GM12878 (cell line): ENCODE results near the gene RORC. TPM values are rescaled to one million over a fixed set of nuclear protein-coding genes. Genes with fewer than 3 reads are reported as not detected.

Experiments used
- ATAC-seq: fragments of 200-7000 bp; cut with Tn5 transposase; 3 replicates; pipeline ENCODE4 v1.9.1; 2020; ENCODE audit warnings: mild to moderate bottlenecking, moderate library complexity
- BruUV-seq: library from RNA; stranded (reverse); fragments of 400-500 nt; replicated peaks from 2 replicates; lab custom pipeline; 2021; lab: Mats Ljungman, UMichigan
- CTCF ChIA-PET: fragments of 300-600 bp; sonication (Branson Sonifier 250); formaldehyde crosslinking; extraction: SDS; loops from one replicate; lab custom pipeline; 2021; ENCODE audit warnings: inconsistent platforms; lab: Yijun Ruan, JAX
- POLR2A ChIA-PET: fragments of 350-600 bp; formaldehyde crosslinking; extraction: SDS; loops from one replicate; lab custom pipeline; 2021; ENCODE audit warnings: inconsistent platforms; lab: Charles Lee
- RAD21 ChIA-PET: fragments of 300-600 bp; sonication (Branson Sonifier 250); formaldehyde crosslinking; loops from one replicate; lab custom pipeline; 2023; ENCODE audit warnings: antibody characterized with exemption; ENCODE audit not compliant: unreplicated experiment; lab: Charles Lee
- SMC1A ChIA-PET: fragments of 300-600 bp; sonication (Branson Sonifier 250); formaldehyde crosslinking; loops from one replicate; lab custom pipeline; 2023; ENCODE audit not compliant: unreplicated experiment, uncharacterized antibody; lab: Charles Lee
- DNase-seq: peaks from one replicate; pipeline ENCODE4 v3.0.0-alpha.2; 2011; ENCODE audit warnings: low read depth, low spot score
- FAIRE-seq: peaks from 3 replicates; lab custom pipeline; 2011; peaks lifted over from hg19 to GRCh38; lab: Jason Lieb, UNC
- H2AFZ ChIP-seq: 2 replicates; pipeline ENCODE4 v1.6.0; 2011; ENCODE audit warnings: low read depth, low read length, control low read depth; ENCODE audit not compliant: control insufficient read depth
- H3K27ac ChIP-seq: 2 replicates; pipeline ENCODE4 v1.5.1; 2011; ENCODE audit warnings: control low read depth; ENCODE audit not compliant: control insufficient read depth, insufficient read depth
- H3K27me3 ChIP-seq, 2 experiments: replicated peaks in 1 of 2; 2 replicates each; pipeline versions ENCODE4 v1.6.0 to v1.6.1; 2011; ENCODE audit warnings: low read length in 1 of 2; ENCODE audit not compliant: control insufficient read depth in 2 of 2, insufficient read depth in 2 of 2
- H3K36me3 ChIP-seq, 2 experiments: 2 replicates each; pipeline ENCODE4 v1.5.1; 2011; ENCODE audit warnings: low read length in 1 of 2; ENCODE audit not compliant: control insufficient read depth in 2 of 2, insufficient read depth in 2 of 2
- H3K4me1 ChIP-seq: 2 replicates; pipeline ENCODE4 v1.6.1; 2011; ENCODE audit warnings: mild to moderate bottlenecking, low read length, moderate library complexity, mixed read lengths; ENCODE audit not compliant: control insufficient read depth, insufficient read depth
- H3K4me2 ChIP-seq: 2 replicates; pipeline ENCODE4 v1.6.0; 2011; ENCODE audit warnings: control low read depth; ENCODE audit not compliant: control insufficient read depth, insufficient read depth
- H3K4me3 ChIP-seq: fragments of 200-600 bp; sonication (generic); 2 replicates; pipeline ENCODE4 v1.5.1; 2016
- H3K79me2 ChIP-seq: 2 replicates; pipeline ENCODE4 v1.6.0; 2011; ENCODE audit warnings: low read length; ENCODE audit not compliant: control insufficient read depth, insufficient read depth
- H3K9ac ChIP-seq: 2 replicates; pipeline ENCODE4 v1.8.0; 2011; ENCODE audit warnings: low read length, control low read depth, mixed read lengths; ENCODE audit not compliant: control insufficient read depth, insufficient read depth
- H3K9me3 ChIP-seq: replicated peaks from 3 replicates; pipeline ENCODE4 v1.5.1; 2011; ENCODE audit warnings: mild to moderate bottlenecking, low read length; ENCODE audit not compliant: control insufficient read depth, insufficient read depth
- H4K20me1 ChIP-seq: 2 replicates; pipeline ENCODE4 v1.6.0; 2011; ENCODE audit not compliant: control insufficient read depth, insufficient read depth
- CHD1 ChIP-seq: IDR thresholded peaks from 2 replicates; pipeline ENCODE4 v1.6.1; 2012; ENCODE audit warnings: low read depth, low read length, improper control_type of control experiment
- EED ChIP-seq: sonication (generic); IDR thresholded peaks from 2 replicates; pipeline ENCODE4 v1.6.1; 2016; ENCODE audit warnings: antibody characterized with exemption, low read depth
- EP300 ChIP-seq, 2 experiments: fragments of 150-350 bp in 1 of 2; IDR thresholded peaks; 2 replicates each; pipeline ENCODE4 v1.6.1; 2011 to 2012; ENCODE audit warnings: low read depth in 2 of 2, low read length in 2 of 2, borderline replicate concordance in 1 of 2, improper control_type of control experiment in 1 of 2, inconsistent platforms in 1 of 2; ENCODE audit not compliant: control insufficient read depth in 1 of 2
- GATAD2B ChIP-seq: fragments of 450-650 bp; conservative IDR thresholded peaks from 2 replicates; pipeline ENCODE4 v1.6.1; 2017; ENCODE audit warnings: low read depth, mild to moderate bottlenecking, moderate library complexity
- HCFC1 ChIP-seq: fragments of 150-350 bp; IDR thresholded peaks from 2 replicates; pipeline ENCODE4 v1.6.1; 2014; ENCODE audit warnings: low read length
- LARP7 ChIP-seq: fragments of 450-650 bp; IDR thresholded peaks from 2 replicates; pipeline ENCODE4 v1.6.1; 2017; ENCODE audit warnings: mild to moderate bottlenecking
- MEF2A ChIP-seq: IDR thresholded peaks from 2 replicates; pipeline ENCODE4 v1.6.1; 2011; ENCODE audit warnings: low read depth, mild to moderate bottlenecking, low read length, moderate library complexity; ENCODE audit not compliant: insufficient read depth
- NFXL1 ChIP-seq: fragments of 450-650 bp; IDR thresholded peaks from 2 replicates; pipeline ENCODE4 v1.6.1; 2017; ENCODE audit warnings: antibody characterized with exemption, mild to moderate bottlenecking, borderline replicate concordance
- NR2C2 ChIP-seq: IDR thresholded peaks from 2 replicates; pipeline ENCODE4 v1.6.1; 2011; ENCODE audit warnings: borderline replicate concordance, low read depth; ENCODE audit not compliant: control insufficient read depth, insufficient read length
- SUPT20H ChIP-seq: IDR thresholded peaks from 2 replicates; pipeline ENCODE4 v1.6.1; 2011; ENCODE audit warnings: low read depth, mild to moderate bottlenecking, low read length, moderate library complexity, borderline replicate concordance; ENCODE audit not compliant: control insufficient read depth
- WRNIP1 ChIP-seq: IDR thresholded peaks from 2 replicates; pipeline ENCODE4 v1.6.1; 2011; ENCODE audit warnings: low read depth, low read length, improper control_type of control experiment, borderline replicate concordance
- YBX1 ChIP-seq: fragments of 450-650 bp; IDR thresholded peaks from 2 replicates; pipeline ENCODE4 v1.6.1; 2016; ENCODE audit warnings: antibody characterized with exemption
- ZNF207 ChIP-seq: fragments of 450-650 bp; IDR thresholded peaks from 2 replicates; pipeline ENCODE4 v1.6.1; 2014; ENCODE audit warnings: antibody characterized with exemption, mild to moderate bottlenecking, borderline replicate concordance
- ZNF217 ChIP-seq: fragments of 450-650 bp; IDR thresholded peaks from 2 replicates; pipeline ENCODE4 v1.6.1; 2017; ENCODE audit warnings: antibody characterized with exemption, mild to moderate bottlenecking
- WGBS: methylation state at CpG from one replicate; pipeline ENCODE4 v1.1.6; 2016; ENCODE audit warnings: low lambda C conversion rate; ENCODE audit not compliant: insufficient replicate concordance, insufficient coverage; ENCODE audit errors: missing lambda C conversion rate; 5-methylcytosine and 5-hydroxymethylcytosine counted together
- in situ Hi-C: fragments of 300-500 bp; cut with MboI; formaldehyde crosslinking; loops from 9 replicates; pipeline ENCODE4 v1.14.3; 2018; ENCODE audit warnings: mixed read lengths
- intact Hi-C: fragments of 100-400 bp; cut with micrococcal nuclease; formaldehyde crosslinking; loops from one replicate; pipeline ENCODE4 v1.14.2; 2022; ENCODE audit not compliant: unreplicated experiment
- polyA plus RNA-seq, 11 experiments: library from polyadenylated mRNA; depleted of rRNA in 4 of 11; unstranded in 6 of 11; stranded (reverse) in 5 of 11; fragments of >200 nt; fragmentation: Nextera tagmentation in 4 of 11; fragmentation: Illumina TruSeq in 1 of 11; extraction: Ambion mirVana in 4 of 11; extraction: Trizol in 1 of 11; gene quantifications; 1 replicate in 1 of 11; 2 replicates in 10 of 11; pipeline versions ENCODE4 v1.2.1 to v1.2.3, GENCODE V29; 2011 to 2016; ENCODE audit warnings: inconsistent platforms in 2 of 11, missing spikeins in 2 of 11, low read depth in 1 of 11
- total RNA-seq, 4 experiments: library from RNA; depleted of rRNA in 3 of 4; stranded (reverse); fragments of >200 nt in 3 of 4; fragmentation: Illumina TruSeq in 1 of 4; extraction: Trizol in 1 of 4; gene quantifications; 2 replicates each; pipeline versions ENCODE4 v1.2.1 to v1.2.3, GENCODE V29; 2013 to 2021
- TF ChIP-seq, protein P1 (sequence below), 3 experiments: IDR thresholded peaks in 2 of 3; conservative IDR thresholded peaks in 1 of 3; 2 replicates each; pipeline ENCODE4 v1.5.1; 2011; ENCODE audit warnings: low read depth in 3 of 3, low read length in 3 of 3, mild to moderate bottlenecking in 3 of 3, control low read depth in 2 of 3, moderate library complexity in 2 of 3, inconsistent platforms in 1 of 3, mixed read lengths in 1 of 3; ENCODE audit not compliant: control insufficient read depth in 2 of 3, insufficient read depth in 1 of 3; ENCODE audit errors: extremely low read depth in 1 of 3

The RORC gene
- total and polyA plus RNA-seq, 10 of the 15 experiments (the other 5 are each of a cell fraction or from before 2014, with no cell fraction given) = not detected

DNA sequence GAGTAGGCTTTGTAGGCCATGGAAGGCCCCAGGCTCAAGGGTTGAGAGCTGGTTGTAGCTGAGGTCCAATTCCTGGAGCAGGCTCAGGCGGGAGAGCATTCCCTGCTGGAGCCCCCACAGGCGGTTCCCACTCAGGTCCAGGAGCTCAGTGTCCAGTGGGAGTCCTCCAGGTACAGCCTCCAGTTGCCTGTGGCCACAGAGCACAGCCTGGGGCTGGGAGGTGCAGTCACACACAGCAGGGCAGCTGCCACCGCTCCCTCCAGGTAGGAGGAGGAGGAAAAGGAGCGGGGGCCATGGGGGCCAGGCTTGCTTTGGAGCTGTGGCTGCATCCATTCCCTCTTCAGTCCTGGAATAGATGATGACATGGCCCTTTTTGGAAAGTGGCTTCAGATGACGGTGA lies 29.2 kb downstream of the RORC start:
- no peak for TF ChIP-seq NFXL1
- no peak for TF ChIP-seq LARP7
- TF ChIP-seq EED = no peak
- TF ChIP-seq HCFC1 = no peak
- no peak for TF ChIP-seq EP300 (IDR thresholded peaks at IDR 0.05; ENCODE audit: borderline replicate concordance in 1 of 2, control insufficient read depth in 1 of 2, low read depth in 2 of 2, low read length in 2 of 2)
- no peak for TF ChIP-seq GATAD2B
- no peak for TF ChIP-seq YBX1
- no peak for TF ChIP-seq CHD1
- no peak for TF ChIP-seq NR2C2
- TF ChIP-seq SUPT20H = no peak
- no peak for TF ChIP-seq ZNF207
- no peak for TF ChIP-seq ZNF217
- no peak for TF ChIP-seq MEF2A
- TF ChIP-seq WRNIP1 = no peak
- TF ChIP-seq, protein P1, sequence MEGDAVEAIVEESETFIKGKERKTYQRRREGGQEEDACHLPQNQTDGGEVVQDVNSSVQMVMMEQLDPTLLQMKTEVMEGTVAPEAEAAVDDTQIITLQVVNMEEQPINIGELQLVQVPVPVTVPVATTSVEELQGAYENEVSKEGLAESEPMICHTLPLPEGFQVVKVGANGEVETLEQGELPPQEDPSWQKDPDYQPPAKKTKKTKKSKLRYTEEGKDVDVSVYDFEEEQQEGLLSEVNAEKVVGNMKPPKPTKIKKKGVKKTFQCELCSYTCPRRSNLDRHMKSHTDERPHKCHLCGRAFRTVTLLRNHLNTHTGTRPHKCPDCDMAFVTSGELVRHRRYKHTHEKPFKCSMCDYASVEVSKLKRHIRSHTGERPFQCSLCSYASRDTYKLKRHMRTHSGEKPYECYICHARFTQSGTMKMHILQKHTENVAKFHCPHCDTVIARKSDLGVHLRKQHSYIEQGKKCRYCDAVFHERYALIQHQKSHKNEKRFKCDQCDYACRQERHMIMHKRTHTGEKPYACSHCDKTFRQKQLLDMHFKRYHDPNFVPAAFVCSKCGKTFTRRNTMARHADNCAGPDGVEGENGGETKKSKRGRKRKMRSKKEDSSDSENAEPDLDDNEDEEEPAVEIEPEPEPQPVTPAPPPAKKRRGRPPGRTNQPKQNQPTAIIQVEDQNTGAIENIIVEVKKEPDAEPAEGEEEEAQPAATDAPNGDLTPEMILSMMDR (IDR thresholded peaks at IDR 0.05 in 2 of 3, conservative IDR thresholded peaks at IDR 0.05 in 1 of 3; ENCODE audit: control insufficient read depth in 2 of 3, extremely low read depth in 1 of 3, insufficient read depth in 1 of 3, low read depth in 3 of 3, low read length in 3 of 3) = no peak
- TF ChIP-seq, all 136 proteins: peak for 0
- H3K27me3 ChIP-seq = peaks cover 0 to 11% of the 10 kb centered on the region in 2 experiments; a peak in 3 of 4 replicates
- no peak for ATAC-seq
- H3K4me3 ChIP-seq = no peak overlapping the region
- intact Hi-C loops = no loop called here
- POLR2A ChIA-PET = interaction anchor here (0.6 kb wide), 1 partner anchor 40 kb away, joined by 3 read pairs; no protein-coding TSS in a partner anchor
- H3K4me2 ChIP-seq = no peak overlapping the region
- no peaks in the 10 kb centered on the region for H3K79me2 ChIP-seq
- peaks cover 6% of the 10 kb centered on the region; the same call in 1 of the 2 replicates for H3K4me1 ChIP-seq
- in situ Hi-C loops = no loop called here
- no peaks in the 10 kb centered on the region for H4K20me1 ChIP-seq
- no peak overlapping the region for H3K9ac ChIP-seq
- H3K9me3 ChIP-seq = no peaks in the 10 kb centered on the region
- CTCF ChIA-PET = no interaction called here
- no peaks in the 10 kb centered on the region for H3K36me3 ChIP-seq
- SMC1A ChIA-PET = interaction anchor here (1.4 kb wide), 1 partner anchor 35 kb away, joined by 4 read pairs; no protein-coding TSS in a partner anchor
- no peak overlapping the region for H3K27ac ChIP-seq
- RAD21 ChIA-PET = no interaction called here
- no TSS peak for BruUV-seq
- no peak overlapping the region for H2AFZ ChIP-seq
- DNase-seq = no peak
- WGBS = 53% methylated on average over 5 of the region's 5 CpGs
- FAIRE-seq = no peak
